Measurements from ENCODE around the gene WDFY2. TPM values are rescaled to one million over a fixed set of nuclear protein-coding genes. Genes with fewer than 3 reads are reported as not detected.

The WDFY2 gene
- total RNA-seq, 4 donors from 2014 or later = 17.6 to 36.4 (median 22.0) TPM

DNA sequence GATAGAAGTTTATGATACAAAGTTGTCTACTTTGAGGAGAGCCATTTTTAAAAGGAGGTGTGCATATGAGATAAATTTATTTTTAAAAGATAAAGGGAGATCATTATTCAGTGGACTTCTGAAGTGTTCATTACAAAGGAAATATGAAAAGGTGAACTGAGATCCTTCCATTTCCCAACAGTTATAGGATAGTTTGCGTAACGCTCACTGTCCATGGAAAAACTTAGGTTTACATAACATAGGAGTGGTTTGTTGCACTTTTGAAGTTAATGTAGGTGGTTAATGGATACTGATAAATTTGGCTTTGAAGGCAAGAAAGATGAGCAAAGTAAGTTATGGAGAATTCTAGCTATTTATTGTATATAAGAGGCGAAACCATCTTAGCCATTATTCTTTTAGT lies 92.5 kb downstream of the WDFY2 start:
- TF ChIP-seq, protein P1, sequence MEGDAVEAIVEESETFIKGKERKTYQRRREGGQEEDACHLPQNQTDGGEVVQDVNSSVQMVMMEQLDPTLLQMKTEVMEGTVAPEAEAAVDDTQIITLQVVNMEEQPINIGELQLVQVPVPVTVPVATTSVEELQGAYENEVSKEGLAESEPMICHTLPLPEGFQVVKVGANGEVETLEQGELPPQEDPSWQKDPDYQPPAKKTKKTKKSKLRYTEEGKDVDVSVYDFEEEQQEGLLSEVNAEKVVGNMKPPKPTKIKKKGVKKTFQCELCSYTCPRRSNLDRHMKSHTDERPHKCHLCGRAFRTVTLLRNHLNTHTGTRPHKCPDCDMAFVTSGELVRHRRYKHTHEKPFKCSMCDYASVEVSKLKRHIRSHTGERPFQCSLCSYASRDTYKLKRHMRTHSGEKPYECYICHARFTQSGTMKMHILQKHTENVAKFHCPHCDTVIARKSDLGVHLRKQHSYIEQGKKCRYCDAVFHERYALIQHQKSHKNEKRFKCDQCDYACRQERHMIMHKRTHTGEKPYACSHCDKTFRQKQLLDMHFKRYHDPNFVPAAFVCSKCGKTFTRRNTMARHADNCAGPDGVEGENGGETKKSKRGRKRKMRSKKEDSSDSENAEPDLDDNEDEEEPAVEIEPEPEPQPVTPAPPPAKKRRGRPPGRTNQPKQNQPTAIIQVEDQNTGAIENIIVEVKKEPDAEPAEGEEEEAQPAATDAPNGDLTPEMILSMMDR (IDR thresholded peaks at IDR 0.05; ENCODE audit: low read depth) = no peak

DNA sequence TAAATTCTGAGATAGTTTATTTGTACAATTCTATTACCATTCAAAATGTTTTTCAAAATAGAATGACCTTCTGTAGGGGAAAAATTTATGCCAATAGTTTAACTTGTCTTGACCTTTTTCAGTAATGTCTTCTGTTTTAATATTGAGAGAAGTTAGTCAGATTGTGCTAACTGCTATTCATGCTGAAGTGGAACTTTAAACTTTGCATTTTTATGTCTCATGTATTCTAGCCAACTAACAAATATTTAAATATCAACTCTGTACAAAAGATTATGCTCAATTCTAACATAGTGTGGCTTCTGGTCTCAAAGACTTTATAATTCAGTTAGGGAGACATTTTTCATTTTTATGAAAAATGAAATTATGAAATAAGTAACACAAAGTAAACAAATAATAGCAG lies 94.2 kb downstream of the WDFY2 start:
- TF ChIP-seq, protein P1 (IDR thresholded peaks at IDR 0.05; ENCODE audit: low read depth) = no peak

DNA sequence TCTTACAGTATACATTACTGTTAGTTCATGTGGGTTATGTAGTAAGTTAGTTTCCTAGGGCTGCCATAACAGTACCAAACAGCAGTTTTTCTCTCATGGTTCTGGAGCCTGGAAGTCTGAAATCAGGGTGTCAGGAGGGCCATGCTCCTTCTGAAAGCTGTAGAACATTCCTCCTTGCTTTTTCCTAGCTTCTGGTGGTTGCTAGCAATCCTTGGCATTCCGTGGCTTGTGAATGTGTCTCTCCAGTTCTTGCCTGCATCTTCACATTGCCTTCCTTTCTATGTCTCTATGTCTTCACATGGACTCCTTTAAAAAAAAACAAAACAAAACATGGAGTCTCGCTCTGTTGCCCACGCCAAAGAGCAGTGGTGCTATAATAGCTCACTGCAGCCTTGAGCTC lies 95.4 kb downstream of the WDFY2 start:
- TF ChIP-seq, protein P1 (IDR thresholded peaks at IDR 0.05; ENCODE audit: low read depth) = no peak

DNA sequence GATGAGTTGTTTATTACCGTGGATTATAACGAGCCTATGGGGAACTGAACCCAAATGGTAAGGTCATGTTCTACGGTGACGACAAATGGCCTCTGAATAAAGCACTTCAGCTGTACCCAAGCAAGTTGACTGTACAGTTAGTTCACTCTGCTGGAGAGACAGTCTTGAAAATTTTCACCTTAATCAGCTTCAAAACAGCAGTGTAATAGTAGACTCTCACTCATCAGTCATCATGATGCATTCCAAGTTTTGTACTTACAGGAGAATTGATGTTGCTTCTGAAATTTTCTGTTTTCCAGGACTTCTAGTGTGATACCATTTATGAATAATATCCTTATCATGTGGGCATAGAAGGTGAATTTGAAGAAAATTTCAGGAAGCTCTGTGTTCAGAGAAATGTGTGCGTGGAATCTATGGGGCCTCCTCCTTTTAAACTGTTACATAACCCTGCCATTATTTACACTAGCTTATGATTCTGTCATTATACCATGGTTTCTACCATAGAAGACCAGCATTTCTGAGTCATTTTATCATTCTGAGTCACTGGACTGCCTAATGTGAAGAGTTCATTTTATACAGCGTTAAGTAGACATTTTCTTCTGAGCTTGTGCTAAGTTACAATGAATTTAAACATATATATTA lies 96.9 kb downstream of the WDFY2 start:
- TF ChIP-seq, protein P1 (IDR thresholded peaks at IDR 0.05; ENCODE audit: low read depth) = no peak

DNA sequence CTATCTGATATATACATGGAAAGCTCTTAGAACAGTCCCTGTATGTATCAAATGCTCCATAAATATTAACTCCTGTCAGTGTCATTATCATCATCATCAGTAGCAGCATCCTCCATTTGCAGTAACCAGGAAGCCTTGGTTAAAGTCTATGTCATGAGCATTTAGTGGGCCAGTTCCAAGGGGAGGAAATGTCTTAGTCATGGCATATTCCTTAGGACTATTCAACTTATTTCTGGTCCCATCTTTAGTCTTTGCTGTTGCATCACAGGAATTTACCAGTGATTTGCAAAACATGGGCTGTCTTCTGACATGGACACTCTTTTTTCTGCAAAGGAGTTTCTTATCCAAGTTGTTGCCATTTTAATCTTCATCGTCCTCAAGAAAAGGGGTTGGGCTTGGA lies 98.4 kb downstream of the WDFY2 start:
- TF ChIP-seq, protein P1 (IDR thresholded peaks at IDR 0.05; ENCODE audit: low read depth) = no peak

DNA sequence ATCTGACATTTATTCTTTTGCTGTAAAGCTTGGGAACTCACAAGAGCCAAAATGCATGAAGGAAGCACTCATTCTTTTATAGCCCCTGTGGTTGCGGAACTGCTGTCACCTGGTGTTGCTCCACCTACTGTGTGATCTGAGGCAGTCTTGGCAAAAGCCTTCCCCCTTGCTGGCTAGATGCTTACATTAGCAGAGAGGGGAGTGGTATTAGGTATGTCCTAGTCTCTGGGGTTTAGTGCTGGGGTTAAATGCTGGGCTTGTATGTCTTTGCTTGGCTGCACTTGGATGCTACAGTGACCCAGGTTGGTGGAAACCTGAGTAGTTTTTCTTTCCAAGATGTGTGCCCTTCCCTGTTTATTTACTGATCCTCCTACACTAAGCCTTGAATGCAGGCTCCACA lies 99.3 kb downstream of the WDFY2 start:
- TF ChIP-seq, protein P1 (IDR thresholded peaks at IDR 0.05; ENCODE audit: low read depth) = no peak

DNA sequence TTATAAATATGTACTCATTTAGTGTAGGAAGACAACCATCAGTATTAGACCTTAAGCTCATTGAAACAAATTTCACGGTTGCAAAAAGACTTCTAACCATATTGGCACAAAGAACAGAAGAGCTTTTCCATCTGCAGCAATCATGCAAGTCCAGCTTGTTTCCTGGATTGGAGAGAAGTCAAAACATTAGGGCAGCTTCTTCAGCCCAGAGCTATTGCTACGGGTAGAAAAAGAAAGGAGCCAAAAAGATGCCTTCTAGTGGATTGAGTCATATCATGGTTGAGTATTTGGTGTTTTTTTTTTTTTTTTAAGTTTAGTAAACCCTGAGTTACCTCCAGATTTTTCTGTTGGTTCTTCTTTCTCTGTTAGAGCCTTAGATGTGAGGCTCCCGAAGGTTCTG lies 99.8 kb downstream of the WDFY2 start:
- TF ChIP-seq, protein P1 (IDR thresholded peaks at IDR 0.05; ENCODE audit: low read depth) = no peak

All from subcutaneous adipose tissue (tissue), 4 donors.